Measurements from ENCODE around the gene TSPAN11. TPM values are rescaled to one million over a fixed set of nuclear protein-coding genes. Genes with fewer than 3 reads are reported as not detected.

Gene TSPAN11
- total and polyA plus RNA-seq, 9 donors = 0.33 to 2.8 (median 1.5) TPM

DNA sequence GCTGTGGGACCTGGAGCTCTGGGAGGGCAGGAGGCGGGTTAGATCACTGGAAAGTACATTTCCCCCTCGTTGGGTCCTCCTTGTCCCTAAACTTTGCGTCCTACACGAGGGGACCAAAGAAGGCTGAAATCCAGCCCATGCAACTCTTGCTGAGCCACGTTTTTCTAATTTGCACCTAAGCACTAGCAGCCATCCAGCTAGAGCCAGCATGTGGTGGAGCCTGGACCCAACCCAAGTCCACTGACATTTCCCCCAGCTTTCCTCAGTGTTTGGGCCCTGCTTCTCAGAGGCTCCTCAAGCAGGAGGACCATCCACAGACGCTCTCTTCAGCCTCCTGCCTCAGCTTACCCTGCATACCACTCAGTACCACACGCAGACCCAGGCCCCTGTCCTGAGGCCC, 49.7 kb downstream of the TSPAN11 start:
- TF ChIP-seq EP300 (IDR thresholded peaks at IDR 0.05) = no peak
- TF ChIP-seq, protein P1, sequence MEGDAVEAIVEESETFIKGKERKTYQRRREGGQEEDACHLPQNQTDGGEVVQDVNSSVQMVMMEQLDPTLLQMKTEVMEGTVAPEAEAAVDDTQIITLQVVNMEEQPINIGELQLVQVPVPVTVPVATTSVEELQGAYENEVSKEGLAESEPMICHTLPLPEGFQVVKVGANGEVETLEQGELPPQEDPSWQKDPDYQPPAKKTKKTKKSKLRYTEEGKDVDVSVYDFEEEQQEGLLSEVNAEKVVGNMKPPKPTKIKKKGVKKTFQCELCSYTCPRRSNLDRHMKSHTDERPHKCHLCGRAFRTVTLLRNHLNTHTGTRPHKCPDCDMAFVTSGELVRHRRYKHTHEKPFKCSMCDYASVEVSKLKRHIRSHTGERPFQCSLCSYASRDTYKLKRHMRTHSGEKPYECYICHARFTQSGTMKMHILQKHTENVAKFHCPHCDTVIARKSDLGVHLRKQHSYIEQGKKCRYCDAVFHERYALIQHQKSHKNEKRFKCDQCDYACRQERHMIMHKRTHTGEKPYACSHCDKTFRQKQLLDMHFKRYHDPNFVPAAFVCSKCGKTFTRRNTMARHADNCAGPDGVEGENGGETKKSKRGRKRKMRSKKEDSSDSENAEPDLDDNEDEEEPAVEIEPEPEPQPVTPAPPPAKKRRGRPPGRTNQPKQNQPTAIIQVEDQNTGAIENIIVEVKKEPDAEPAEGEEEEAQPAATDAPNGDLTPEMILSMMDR (IDR thresholded peaks at IDR 0.05) = no peak
- no peak for TF ChIP-seq POLR2A (IDR thresholded peaks at IDR 0.05)
- intact Hi-C loops (cut with DNase I) = loop anchor here in 1 of 4 donors (5.0 kb wide), 1 partner anchor 726 kb away; no protein-coding TSS in a partner anchor
- Histone ChIP-seq H3K4me1 (ENCODE audit: insufficient read depth) (no peaks in the 10 kb centered on the region), H3K9me3 (no peaks in the 10 kb centered on the region), H3K27me3 (no peaks in the 10 kb centered on the region), H3K4me3 (no peak overlapping the region), H3K27ac (no peak overlapping the region), H3K36me3 (no peaks in the 10 kb centered on the region)
- whole genome bisulfite sequencing, 3 donors = 72 to 76% (median 74%) methylated on average over 7 of the region's 7 CpGs
- DNase-seq = no peak

- TF ChIP-seq, protein P1 (IDR thresholded peaks at IDR 0.05) = no peak
- no peak for TF ChIP-seq POLR2A (IDR thresholded peaks at IDR 0.05)
These were observed 50.6 kb downstream of the TSPAN11 start for GRCh38 chr12:30977124-30977523.

GRCh38 chr12:30977537-30978349, 51.2 kb downstream of the TSPAN11 start:
- no peak overlapping the region for H3K27ac ChIP-seq
- no peaks in the 10 kb centered on the region for H3K4me1 ChIP-seq (ENCODE audit: insufficient read depth)
- DNase-seq = no peak
- TF ChIP-seq EP300 (IDR thresholded peaks at IDR 0.05) = no peak
- TF ChIP-seq POLR2A (IDR thresholded peaks at IDR 0.05) = no peak
- TF ChIP-seq, protein P1 (IDR thresholded peaks at IDR 0.05) = no peak
- no peaks in the 10 kb centered on the region for H3K36me3 ChIP-seq
- H3K4me3 ChIP-seq = no peak overlapping the region
- WGBS, 3 donors = 81 to 88% (median 86%) methylated on average over 7 of the region's 7 CpGs
- no peaks in the 10 kb centered on the region for H3K9me3 ChIP-seq
- H3K27me3 ChIP-seq = no peaks in the 10 kb centered on the region
- intact Hi-C loops (cut with DNase I) = loop anchor here in 1 of 4 donors (5.0 kb wide), 1 partner anchor 725 kb away; no protein-coding TSS in a partner anchor

More at GRCh38 chr12:30977124-30977523, 50.6 kb downstream of the TSPAN11 start:
- no peak overlapping the region for H3K27ac ChIP-seq
- no peaks in the 10 kb centered on the region for H3K27me3 ChIP-seq
- H3K9me3 ChIP-seq = no peaks in the 10 kb centered on the region
- H3K4me1 ChIP-seq (ENCODE audit: insufficient read depth) = no peaks in the 10 kb centered on the region
- DNase-seq = no peak
- H3K36me3 ChIP-seq = no peaks in the 10 kb centered on the region
- 80 to 89% (median 84%) methylated on average over 11 of the region's 11 CpGs for WGBS, 3 donors
- intact Hi-C loops (cut with DNase I) = loop anchor here in 1 of 4 donors (5.0 kb wide), 1 partner anchor 725 kb away; no protein-coding TSS in a partner anchor
- no peak overlapping the region for H3K4me3 ChIP-seq

GRCh38 chr12:30978639-30979038, 52.1 kb downstream of the TSPAN11 start:
- no peak for DNase-seq
- no peak for TF ChIP-seq POLR2A (IDR thresholded peaks at IDR 0.05)
- TF ChIP-seq, protein P1 (IDR thresholded peaks at IDR 0.05) = no peak
- no peak for TF ChIP-seq EP300 (IDR thresholded peaks at IDR 0.05)
- Histone ChIP-seq H3K4me1 (ENCODE audit: insufficient read depth) (no peaks in the 10 kb centered on the region), H3K27ac (no peak overlapping the region), H3K36me3 (no peaks in the 10 kb centered on the region), H3K27me3 (no peaks in the 10 kb centered on the region), H3K4me3 (no peak overlapping the region), H3K9me3 (no peaks in the 10 kb centered on the region)
- intact Hi-C loops (cut with DNase I) = loop anchor here in 1 of 4 donors (5.0 kb wide), 1 partner anchor 724 kb away; no protein-coding TSS in a partner anchor
- 43 to 66% (median 57%) methylated on average over 7 of the region's 7 CpGs for WGBS, 3 donors

All from ovary (tissue), 9 donors.